Measurements from ENCODE around the gene ENAH.

ENAH gene

DNA sequence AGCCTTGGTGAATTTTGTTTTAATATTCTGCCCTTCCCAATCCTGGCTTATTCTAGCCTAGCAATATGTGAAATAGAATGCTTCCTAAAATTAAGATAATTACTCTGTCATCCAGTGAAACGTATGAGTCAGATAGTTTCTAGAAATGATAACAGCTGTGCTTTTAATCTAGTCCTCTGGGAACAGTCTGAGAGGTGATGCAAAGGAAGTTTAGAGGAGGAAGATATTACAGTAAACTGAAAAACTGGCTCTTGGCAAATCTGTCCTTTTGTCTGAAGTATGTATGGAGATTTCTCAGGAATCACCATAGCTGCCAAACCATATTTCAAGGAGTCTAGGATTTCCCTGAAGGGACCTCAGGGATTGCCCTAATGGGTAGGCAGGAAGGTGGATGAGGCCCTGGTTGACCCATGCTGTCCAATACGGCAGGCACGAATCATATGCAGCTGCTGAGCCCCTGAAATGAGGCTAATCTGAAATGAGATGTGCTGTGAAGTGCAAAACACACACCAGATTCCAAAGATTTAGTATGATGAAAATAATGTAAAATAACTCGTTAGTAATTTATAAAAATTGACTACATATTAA lies 154.3 kb downstream of the ENAH start:
- DNase-seq (ENCODE audit: low read depth, low spot score), result no peak

DNA sequence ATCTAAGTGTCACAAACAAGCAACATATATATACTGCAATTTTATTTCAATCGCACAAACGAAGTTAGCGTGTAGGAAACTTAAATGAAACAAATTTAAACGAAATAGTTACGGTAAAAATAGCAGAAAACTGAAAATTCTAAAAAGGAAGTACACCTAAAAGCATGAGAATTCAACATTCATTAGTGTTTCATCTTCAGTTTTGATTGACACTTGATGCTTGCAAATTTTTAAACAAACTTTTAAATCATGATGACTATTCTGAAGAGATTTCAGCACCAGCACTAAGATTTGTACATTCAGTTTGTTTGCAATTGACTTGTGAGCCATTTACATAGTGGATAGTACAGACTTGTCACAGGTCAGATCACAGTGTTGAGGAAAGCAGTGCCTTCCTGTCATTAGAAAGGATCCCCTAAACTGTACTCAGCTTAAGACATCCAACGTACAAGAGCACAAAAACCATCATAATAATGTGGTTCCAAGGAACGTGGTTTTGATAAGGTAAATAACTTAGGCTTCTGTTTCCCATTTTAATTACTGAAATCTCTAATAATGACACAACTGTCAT lies 158.0 kb downstream of the ENAH start:
- DNase-seq (ENCODE audit: low read depth, low spot score), result no peak

DNA sequence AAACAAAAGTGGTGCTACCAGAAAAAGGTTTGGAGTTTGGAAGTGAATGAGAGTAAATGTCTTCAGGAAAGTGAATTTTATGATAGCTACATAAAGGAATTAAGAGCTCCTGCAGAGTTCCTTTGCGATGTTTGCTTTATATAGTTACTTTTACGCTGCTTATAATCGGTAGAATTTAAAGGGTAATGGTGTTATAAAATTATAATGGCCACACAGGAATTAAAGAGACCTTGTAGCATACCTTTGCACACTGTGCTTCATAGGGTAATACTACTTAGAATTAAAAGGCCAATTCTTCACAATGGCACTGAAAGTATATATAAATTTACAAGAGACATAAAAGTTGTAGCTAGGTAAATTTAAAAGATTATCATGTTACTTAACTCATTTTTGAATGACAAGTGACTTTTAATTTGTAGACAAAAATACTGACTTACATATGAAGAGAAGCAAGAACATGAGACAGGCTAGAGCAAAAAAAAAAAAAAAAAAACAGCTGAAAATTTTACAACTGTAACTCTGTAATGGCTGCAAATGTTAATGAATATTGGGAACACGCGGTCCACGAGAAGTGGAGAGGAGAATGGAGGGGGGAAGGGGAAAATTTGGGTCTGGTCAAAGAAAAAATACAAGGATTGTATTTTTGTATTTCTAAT lies 159.2 kb downstream of the ENAH start:
- no peak for DNase-seq (ENCODE audit: low read depth, low spot score)

DNA sequence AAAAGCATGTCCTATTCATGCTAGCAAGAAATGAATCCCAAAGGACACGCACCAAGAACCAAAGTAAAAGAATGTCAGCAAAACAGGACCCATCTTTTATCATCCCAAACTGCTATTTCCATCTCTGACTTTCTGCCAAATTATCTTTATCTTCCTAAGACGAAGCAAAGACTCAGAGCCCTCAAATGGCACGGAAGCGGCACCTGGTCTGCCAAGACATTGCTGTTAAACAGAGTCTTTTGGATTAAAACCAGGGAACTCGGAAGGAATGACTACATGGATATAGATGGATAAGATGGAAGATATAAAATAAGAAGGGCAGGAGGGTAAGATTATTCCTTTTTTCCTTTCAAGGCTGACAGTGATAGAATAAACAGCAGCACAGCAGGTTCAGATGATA lies 164.2 kb downstream of the ENAH start:
- no peak for DNase-seq (ENCODE audit: low read depth, low spot score)

DNA sequence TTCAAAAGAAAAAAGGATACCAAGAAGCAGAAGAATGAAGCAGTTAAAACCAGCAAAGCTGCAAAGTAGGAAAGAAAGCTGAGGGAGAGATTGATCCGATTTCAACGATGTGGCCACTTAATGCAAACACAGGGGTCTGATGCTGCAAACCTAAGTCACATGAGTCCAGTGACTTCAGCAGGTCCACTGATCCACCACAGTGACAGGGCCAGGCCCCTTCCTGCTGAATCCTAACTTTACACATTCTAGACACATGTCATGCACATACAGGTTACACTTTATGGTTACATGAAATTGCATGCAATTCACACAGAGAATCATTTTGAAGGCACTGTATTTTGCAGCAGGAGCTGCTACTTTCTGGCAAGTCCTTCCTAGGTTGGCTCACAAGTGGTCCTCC lies 166.1 kb downstream of the ENAH start:
- no peak for DNase-seq (ENCODE audit: low read depth, low spot score)

DNA sequence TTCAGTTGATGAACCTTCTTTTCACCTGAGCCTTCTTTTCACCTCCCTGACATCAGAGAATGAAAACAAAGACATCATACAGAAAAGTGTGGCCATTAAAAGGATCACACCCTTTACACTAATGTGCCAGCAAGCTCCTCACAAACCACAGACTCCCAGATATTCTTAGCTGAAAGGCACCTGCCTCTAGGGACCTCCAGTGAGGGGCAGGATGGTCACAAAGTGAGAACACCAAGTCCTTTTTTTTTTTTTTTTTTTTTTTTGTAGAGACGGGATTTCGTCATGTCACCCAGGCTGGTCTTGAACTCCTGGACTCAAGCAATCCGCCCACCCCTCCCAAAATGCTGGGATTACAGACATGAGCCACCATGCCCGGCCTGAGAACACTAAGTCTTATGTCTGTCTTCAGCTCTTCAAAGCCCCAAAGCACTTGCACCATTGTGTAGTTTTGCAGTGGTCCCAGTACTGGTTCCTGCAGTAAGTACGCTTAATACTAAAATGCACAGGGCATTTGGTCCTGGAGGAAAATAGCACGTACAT lies 166.9 kb downstream of the ENAH start:
- DNase-seq (ENCODE audit: low read depth, low spot score), result no peak

DNA sequence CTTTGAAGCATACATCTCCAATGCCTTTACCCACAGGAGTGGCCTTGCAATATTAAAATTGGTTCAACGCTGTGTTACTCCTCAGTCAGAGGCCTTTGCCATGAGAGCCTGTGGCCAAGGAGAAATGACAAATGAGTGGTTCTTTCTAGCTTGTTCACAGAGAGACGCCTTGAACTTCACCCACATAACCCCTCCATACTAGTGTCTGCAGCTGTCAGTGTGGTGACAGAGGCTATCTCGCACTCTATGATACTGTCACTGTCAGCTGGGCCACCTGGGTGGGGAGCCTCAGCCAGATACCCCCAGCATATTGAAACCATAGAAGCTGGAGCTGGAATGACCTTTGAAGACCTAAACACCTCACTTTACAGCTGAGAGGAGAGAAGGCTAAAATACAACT lies 167.7 kb downstream of the ENAH start:
- DNase-seq (ENCODE audit: low read depth, low spot score), result no peak

DNA sequence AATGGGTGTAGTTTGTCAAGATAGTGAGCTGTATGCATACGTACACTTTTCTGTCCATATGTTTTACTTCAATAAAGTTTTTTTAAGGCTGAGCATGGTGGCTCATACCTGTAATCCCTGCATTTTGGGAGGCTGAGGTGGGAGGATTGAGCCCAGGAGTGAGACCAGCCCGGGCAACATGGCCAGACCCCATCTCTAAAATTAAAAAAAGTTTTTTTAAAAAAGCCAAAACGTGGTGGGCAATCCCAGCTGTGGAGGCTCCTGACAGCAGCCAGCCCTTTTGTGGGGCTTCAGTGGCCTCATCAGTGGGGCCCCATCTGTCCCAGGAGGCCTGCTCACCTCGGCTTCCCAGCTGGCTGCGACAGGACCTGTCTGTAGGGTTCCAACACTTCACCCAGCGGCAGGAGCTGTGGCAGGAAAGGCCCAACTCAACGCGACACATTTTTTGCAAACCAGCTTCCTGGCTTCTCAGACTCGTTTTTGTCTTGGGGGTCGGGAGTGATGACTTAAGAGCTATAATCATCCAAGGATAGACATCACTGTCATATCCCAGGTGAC lies 168.2 kb downstream of the ENAH start:
- DNase-seq (ENCODE audit: low read depth, low spot score), result no peak

DNA sequence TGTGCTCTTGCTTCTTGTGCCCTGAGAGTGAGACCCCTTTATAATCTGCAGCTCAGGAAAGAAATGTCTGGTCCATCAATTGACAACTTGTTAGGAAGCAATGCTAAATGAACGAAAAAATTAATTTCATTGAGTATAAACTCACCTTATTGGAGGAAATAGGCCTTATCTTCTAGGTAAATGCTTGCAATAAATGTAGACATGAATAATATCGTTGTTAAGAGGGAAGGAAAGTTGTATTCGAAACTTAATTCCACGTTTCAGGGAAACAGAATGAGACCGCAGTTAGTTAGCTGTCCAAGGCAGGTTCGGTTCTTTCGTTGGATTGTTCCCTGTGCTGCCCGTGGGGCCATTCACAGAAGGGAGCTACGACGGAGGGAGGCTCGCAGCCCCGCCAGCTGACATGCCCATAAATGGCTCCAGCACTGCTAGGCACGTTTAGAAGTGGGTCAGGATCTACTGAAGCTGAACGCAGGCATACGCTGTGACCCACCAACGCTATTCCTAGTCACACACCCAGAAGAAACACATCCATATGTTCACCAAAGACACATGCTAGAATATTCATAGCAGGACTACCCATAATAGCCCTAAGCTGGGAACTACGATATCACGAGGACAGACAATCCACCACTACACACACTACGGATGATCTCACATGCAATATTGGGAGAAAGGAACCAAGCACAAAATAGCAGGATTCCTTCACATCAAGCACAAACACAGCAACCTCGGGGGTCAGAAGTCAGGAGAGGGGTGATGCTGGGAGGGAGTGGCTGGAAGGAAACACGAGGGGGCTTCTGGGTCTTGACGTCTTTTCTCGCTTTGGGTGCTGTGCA lies 168.9 kb downstream of the ENAH start:
- DNase-seq (ENCODE audit: low read depth, low spot score), result no peak

DNA sequence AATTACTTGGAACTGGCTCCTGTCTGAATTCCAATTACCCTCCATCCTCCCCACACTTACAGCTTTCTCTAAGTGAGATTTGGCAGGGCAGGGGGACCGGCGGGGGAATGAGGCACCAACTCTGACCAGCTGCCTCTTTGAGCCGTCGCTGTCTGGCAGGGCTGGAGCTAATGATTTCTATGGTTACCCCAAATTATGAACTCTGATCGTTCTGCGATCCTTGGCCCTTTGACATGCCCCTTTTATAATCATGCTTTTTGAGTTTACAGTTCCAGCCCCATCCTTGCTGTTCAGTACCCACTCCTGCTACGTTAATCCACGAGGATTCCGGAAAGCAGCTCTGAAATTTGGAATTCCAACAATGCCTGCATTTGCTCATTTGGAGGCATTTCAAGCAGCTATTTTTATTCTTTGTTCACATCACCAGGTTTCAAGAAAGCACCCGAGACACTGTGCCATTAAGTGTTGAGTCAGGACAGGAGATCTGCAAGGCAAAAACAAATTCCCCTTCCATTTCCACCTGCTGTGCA lies 170.4 kb downstream of the ENAH start:
- no peak for DNase-seq (ENCODE audit: low read depth, low spot score)

DNA sequence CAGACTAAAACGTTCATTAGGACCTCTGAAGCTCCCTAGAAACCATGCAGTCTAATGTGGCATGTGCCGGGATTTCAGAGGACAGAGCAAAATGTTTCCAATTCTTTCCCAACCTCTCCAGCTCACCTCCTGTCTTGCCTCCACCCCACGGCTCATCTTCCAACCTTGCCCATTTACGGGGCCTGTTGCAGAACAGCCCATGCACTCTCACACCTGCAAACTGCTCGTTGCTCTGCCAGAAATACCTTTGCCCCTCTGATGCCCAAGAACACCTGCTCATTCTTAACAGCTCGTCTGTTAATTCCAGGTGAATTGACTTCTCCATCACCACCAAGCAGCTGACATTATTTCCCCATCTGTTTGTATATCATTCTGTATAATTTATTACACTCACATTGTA lies 171.2 kb downstream of the ENAH start:
- no peak for DNase-seq (ENCODE audit: low read depth, low spot score)

DNA sequence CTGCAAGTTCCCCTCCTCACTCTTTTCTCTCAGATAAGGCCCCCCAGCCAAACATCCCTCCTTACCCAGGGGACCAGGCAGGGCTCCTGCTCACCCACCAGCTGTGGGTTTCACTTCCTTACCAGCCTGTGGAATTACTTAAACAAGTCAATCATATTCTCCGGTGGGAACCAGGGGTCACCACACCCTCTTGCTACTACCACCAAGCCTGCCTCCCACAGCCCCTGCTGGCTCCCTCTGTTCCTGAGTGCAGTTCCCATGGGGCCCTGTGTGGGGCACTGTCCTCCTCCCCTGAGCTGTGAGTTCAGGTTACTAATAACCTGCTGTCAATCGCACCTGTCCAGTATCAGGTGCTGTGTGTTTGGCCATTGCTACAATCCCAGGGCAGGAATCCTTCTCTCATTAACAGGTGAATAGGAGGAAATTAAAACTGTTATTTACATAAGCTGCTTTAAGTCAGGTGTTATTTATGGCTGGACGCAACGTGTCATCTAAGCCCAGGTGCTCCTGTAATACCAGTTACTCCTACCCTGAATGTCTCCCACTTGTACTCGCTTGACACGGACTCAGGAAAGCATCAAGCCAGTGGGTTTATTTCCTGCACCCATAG lies 172.0 kb downstream of the ENAH start:
- no peak for DNase-seq (ENCODE audit: low read depth, low spot score)

DNA sequence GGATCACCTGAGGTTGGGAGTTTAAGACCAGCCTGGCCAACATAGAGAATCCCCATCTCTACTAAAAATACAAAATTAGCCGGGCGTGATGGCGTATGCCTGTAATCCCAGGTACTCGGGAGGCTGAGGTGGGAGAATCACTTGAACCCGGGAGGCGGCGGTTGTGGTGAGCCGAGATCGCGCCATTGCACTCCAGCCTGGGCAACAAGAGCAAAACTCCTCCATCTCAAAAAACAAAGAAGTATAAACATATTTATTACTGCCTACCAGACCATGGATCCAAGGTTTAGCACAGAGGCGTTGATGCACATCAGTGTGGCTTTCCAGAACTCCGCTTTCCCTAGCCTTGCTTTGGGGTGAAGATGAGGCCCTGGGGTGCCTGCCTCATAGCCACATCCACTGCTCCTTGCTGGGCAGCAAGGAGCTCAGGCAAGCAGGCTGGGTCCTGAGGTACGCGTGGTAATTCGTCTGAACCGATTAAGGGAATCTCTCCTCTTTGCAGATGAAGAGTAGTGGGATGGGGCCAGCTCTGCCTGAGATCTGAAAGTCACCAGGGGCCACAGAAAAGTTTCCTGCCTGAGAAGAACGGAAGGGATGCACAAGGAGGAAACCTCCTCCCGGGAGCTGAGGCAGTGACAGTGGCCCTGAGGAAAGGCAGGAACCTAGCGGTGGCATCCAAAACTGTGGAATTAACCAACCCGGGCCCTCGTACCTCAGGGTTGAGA lies 172.8 kb downstream of the ENAH start:
- no peak for DNase-seq (ENCODE audit: low read depth, low spot score)

DNA sequence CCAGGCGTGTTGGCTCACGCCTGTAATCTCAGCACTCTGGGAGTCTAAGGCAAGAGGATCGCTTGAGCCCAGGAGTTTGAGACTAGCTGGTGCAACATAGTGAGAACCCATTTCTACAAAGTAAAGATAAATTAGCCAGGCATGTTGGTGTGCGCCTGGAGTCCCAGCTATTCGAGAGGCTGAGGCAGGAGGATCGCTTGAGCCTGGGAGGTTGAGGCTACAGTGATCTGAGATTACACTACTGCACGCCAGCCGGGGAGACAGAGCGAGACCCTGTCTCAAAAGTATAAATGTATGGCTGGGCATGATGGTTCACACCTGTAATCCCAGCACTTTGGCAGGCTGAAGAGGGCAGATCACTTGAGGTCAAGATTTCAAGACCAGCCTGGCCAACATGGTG lies 173.6 kb downstream of the ENAH start:
- DNase-seq (ENCODE audit: low read depth, low spot score), result no peak

DNA sequence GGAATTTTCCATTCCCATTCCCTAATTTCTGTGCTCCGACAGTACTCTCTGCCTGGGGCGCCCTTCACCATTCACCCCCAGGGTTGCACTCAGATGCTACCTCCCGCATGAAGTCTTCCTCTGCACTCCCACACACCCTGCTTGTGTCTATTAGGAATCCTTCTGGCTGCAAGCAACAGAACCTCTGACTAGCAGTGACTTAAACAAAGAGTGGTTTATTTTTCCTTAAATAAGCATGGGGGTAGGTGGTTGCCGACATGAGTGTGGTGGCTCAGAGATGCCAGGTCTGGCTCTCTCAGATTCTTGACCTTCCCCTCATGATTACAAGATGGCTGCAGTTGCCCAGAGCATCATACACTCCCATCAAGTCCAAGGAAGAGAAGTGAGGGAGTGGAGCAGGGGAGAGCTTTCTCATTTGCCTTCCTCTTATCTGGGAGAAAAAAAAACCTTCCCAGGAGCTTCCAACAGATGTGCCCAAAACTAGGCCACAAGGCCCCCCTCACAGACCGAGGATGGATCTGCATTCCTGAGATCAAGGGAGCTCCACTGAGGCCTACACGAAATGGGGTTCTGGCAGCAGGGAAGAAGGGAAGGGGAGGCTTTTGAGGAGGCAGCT lies 175.5 kb downstream of the ENAH start:
- DNase-seq (ENCODE audit: low read depth, low spot score), result no peak

DNA sequence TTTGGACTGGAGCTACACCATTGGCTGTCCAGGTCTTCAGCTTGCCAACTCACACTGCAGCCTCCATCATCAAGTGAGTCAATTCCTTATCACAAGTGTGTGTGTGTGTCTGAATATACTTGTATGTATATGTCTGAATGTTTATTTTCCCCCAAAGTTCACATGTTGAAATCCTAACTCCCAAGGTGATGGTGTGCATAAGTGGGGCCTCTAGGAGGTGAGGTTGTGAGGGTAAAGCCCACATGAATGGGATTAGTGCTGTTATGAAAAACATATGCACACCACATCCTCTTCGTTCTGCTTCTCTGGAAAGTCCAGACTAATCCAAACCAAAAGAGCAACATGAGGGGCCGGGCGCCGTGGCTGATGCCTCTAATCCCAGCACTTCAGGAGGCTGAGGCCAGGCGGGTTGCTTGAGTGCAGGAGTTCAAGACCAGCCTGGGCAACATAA lies 176.4 kb downstream of the ENAH start:
- DNase-seq (ENCODE audit: low read depth, low spot score), result no peak

DNA sequence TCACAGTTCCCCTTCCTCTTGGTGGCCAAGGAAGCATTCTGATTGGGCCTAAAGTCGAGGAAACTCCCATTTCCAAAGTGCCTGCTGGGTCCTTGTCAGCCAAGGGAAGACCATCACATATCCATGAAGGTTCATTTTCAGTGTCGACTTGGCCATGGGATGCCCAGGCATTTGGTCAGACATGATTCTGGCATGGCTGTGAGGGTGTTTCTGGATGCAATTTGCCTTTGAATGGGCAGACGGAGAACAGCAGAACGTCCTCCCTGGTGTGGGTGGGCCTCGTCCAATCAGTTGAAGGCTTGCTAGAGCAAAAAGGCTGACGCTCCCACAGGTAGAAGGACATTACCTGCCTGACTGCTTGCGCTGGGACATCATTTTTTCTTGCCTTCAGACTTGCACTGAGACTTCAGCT lies 176.8 kb downstream of the ENAH start:
- no peak for DNase-seq (ENCODE audit: low read depth, low spot score)

DNA sequence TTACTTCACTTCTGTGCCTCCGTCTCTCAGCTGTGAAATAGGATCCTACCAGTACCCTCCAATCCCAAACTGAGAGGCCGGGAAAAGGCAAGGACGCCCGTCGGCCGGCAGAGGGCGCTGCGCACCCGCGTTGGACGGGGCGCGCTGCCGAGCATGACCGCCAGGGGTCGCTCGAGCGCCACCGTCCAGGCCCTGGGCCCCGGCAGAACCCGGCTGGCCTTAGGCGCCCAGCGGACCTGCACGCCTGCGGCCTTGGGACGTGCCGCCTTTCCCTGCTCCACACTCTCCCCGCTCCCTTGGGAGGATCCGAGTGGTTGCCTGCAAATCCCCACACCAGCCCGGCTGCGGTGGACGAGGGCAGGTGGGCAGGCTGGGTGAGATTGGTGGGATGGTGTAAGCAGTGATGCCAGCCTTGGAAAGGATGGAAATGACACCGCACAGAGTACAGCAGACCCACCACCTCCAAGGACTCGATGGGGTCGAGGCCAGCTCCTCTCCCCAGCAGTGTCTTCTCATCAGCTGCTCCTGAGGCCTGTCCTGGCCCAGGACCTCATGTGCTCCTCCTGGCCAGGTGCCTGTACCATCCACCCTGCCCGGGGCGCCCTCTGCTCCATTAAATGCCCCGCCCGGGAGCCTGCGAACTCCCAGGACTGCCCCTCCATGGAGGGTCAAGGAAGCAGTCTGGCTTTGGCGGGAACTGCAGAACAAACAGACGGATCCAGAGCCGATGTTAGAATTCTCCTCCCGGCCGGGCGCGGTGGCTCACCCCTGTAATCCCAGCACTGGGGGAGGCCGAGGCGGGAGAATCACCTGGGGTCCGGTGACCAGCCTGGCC lies 177.7 kb downstream of the ENAH start:
- peak; percentile 53 for DNase-seq (ENCODE audit: low read depth, low spot score)

DNA sequence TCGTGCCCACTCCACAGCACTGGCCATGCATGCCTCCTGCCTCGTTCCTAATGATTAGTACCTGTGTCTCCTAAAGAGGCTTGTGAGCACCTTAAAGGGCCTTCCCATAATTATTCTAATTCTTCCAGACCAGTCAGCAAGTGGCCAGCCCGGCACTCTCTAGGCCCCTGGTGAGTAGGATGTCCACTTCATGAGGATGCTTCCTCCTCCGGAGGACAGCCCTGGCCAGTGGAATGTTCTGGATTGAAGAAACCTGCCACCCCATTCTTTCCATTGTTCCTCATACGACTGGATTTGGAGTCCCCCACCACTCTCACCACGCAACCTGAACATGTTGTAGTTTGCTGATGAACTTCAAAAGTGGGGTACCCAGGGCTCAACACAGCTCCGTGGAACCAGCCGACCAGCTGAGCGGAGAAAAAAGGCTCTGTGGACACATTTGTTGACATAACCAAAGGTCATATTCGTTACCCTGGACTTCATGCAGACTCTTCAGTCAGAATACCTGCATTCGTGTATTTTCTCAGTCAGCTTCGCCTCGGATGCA lies 178.4 kb downstream of the ENAH start:
- DNase-seq (ENCODE audit: low read depth, low spot score), result no peak

All from activated CD4-positive, CD25-positive, alpha-beta regulatory T cell treated with anti-CD3 and anti-CD28 coated beads, Interleukin-2, amount 50 U/mL, for 16 hours (primary cell).